Stimulated activated CD4-positive, alpha-beta T cell treated with anti-CD3 and anti-CD28 coated beads, Interleukin-2, amount 100 ng/mL, for 48 hours (primary cell): ENCODE data around the gene CBX4.

Experiments used
- DNase-seq, 2 donors: peaks; one replicate each; pipeline ENCODE4 v3.0.0-alpha.2; 2020

Gene CBX4

GRCh38 chr17:79840989-79841286, 1.7 kb upstream of the CBX4 start:
- DNase-seq, result no peak

- DNase-seq, result no peak
These were observed 1.2 kb upstream of the CBX4 start for GRCh38 chr17:79840269-79840988.

GRCh38 chr17:79838522-79839274, 542 bp downstream of the CBX4 start:
- DNase-seq, result peak in 1 of 2 donors; percentile 46

GRCh38 chr17:79837888-79838521, 1.2 kb downstream of the CBX4 start:
- DNase-seq, result no peak

- DNase-seq, result no peak
These were observed 2.0 kb downstream of the CBX4 start for GRCh38 chr17:79836972-79837887.

GRCh38 chr17:79836510-79836971, 2.7 kb downstream of the CBX4 start:
- no peak for DNase-seq

- no peak for DNase-seq
These were observed 3.2 kb downstream of the CBX4 start for GRCh38 chr17:79835953-79836509.

- DNase-seq, result no peak
These were observed 3.8 kb downstream of the CBX4 start for GRCh38 chr17:79835470-79835899.

- peak in 1 of 2 donors; percentile 60 for DNase-seq
These were observed 4.4 kb downstream of the CBX4 start for GRCh38 chr17:79834565-79835469.

- DNase-seq, result no peak
These were observed 5.3 kb downstream of the CBX4 start for GRCh38 chr17:79833744-79834564.

GRCh38 chr17:79833110-79833450, 6.2 kb downstream of the CBX4 start:
- no peak for DNase-seq

GRCh38 chr17:79832218-79833109, 6.8 kb downstream of the CBX4 start:
- DNase-seq, result no peak

- no peak for DNase-seq
These were observed 7.7 kb downstream of the CBX4 start for GRCh38 chr17:79831265-79832217.

GRCh38 chr17:79830763-79831264, 8.4 kb downstream of the CBX4 start:
- DNase-seq, result no peak

GRCh38 chr17:79830303-79830702, 8.9 kb downstream of the CBX4 start:
- no peak for DNase-seq

GRCh38 chr17:79829457-79829856, 9.8 kb downstream of the CBX4 start:
- no peak for DNase-seq

GRCh38 chr17:79829004-79829403, 10.2 kb downstream of the CBX4 start:
- DNase-seq, result no peak
